NCI-H748 (cell line): Measurements from ENCODE around the gene GLT8D1.
"Not testable (repeated sequence)": the region's sequence is repeated elsewhere in the genome, so short reads cannot be mapped to it uniquely, and the experiment has no call there.

ENCODE experiments used
- DNase-seq: peaks from one replicate; lab custom pipeline; 2025; ENCODE audit not compliant: unreplicated experiment; lab: John Stamatoyannopoulos, UW

Gene GLT8D1

DNA sequence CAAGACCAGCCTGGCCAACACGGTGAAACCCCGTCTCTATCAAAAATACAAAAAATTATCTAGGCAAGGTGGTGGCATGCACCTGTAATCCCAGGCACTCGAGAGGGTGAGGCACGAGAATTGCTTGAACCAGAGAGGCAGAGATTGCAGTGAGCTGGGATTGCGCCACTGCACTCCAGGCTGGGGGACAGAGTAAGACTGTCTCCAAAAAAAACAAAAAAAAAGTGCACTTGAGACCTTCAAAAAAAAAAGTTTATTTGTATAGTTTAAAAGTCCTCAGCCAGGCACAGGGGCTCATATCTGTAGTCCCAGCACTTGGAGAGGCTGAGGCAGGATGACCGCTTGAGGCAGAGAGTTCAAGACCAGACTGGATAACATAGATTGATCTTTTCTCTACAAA lies 22.0 kb downstream of the GLT8D1 start:
- DNase-seq, result no peak

DNA sequence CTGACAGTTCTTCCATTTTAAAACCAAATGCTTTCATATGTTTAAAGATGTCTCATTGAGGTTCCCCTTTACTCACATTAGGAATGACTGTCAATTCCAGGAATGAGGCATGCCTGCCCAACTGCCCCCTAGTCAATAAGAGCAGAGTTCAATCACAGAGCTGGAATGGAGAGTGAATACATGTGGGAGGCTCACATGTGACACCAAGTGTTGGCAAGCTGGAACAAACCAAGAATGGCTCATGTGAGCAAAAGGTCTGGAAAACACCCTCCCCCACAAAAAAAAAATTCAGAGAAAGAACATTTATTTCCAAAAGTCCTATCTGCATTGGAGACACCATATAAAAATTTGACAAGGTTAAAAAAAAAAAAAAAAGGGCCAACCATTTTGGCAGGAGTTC lies 23.6 kb downstream of the GLT8D1 start:
- no peak for DNase-seq

DNA sequence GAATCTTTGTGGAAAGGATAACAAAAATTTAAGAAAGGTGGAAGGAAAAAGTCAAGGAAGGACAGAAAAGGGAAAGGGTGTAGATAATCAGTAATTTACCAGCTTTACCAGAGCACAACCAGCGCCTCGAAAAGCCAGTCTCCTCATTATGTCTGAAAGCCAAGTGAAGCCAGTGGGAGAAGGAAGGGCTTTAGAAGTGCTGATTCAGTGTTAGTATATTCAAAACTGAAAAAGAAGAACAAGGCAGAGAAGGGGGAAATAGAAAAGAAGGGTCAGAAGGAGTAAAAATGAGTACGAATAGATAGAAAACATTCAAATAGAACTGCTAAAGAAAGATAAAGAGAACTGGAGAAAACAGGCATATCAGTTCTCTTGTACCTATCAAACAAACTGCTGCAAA lies 24.0 kb downstream of the GLT8D1 start:
- no peak for DNase-seq

DNA sequence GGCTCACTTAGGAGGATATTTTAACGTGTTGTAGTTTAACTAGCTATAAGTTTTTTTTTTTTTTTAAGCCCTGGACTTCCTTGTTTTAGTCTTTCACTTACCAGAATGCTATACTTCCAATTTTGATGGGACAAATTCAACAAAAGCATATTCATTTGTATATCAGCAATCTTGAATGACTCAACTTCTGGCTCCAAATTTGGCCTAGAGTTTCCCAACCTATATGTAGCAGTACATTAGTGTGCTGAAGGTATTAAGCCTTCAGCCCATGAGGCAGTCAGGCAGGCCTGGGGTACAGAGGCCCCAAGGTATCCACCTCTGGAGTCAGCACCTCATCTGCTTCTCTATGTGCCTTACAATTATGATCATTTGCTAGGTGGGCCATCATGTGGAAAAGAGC lies 25.8 kb downstream of the GLT8D1 start:
- DNase-seq, result no peak

DNA sequence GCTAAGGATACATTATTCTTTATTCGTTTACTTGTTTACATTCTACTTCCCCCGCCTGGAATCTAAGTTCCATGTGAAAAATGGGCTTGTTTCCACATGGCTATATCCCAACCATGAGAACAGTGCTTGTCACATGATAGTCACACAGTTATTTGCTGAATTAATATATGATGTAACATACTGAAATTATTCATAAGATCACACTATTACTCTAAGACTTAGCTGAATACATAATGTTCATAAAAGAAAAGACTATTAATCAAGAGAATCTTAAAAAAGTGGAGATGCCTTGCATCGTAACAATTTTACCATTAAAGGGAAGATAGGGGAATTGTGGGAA lies 26.4 kb downstream of the GLT8D1 start:
- DNase-seq, result no peak

DNA sequence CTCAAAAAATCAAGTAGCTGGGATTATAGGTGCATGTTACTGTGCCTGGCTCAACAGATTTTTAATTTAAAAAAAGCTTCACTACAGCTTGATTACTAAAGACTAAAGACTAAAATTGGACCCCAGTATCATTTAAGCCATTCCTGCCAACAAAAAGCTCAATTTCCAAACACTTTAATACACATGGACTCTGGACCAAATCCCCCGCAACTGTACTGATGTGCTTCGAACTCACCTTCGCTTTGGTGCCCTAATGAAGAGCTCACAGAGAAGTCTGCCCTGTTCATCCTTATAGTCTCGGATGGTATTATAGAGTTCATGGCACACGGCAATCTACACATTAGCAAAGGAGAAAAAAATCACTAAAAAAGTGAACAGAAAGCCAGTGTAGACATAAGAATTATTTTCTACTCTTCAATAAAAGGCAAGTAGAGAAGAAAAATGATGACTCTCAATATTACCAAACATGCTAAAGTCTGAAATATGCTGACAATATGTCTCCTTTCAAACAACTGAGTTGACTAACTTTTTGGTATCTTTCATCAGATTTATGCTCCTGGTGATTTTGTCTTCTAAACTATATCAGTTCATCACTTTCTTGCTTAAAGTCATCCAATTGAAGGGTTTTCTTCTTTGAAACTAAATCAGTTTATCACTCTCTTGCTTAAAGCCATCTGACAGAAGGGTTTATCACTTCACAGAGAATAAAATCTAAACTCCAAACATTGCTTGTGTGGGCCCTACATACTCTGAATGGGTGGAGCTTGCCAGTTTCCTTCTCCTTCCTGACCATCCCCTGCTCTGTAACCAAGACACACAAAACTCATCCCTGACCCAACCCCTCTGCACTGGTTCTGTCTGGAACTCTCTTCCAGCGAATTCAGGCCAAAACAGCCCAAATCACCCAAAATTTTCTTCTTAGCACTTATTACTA lies 27.1 kb downstream of the GLT8D1 start:
- no peak for DNase-seq

DNA sequence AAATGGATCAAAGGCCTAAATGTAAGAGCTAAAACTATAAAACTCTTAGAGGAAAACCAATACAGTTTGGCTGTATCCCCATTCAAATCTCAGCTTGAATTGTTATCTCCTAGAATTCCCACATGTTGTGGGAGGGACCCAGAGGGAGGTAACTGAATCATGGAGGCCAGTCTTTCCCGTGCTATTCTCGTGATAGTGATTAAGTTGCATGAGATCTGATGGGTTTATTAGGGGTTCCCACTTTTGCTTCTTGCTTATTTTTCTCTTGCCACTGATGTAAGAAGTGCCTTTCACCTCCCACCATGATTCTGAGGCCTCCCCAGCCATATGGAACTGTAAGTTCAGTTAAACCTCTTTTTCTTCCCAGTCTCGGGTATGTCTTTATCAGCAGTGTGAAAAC lies 29.4 kb downstream of the GLT8D1 start:
- DNase-seq, result not testable (repeated sequence)

DNA sequence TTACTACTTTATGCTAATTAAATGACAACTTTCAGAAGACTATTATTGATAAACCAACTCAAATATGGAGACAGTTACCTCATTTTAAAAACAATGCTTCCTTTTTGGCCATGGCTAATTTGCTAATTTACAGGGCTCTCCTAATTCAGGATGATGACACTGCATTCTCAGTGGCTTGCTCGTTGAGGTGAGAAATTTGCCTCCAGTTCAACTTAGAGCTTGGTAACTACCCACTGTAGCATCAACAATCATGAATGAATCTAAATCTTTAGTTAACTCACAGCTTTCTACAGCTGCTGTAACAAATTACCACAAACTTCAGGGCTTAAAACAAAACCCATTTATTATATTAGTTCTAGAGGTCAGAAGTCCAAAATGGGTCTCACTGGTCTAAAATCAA lies 33.9 kb downstream of the GLT8D1 start:
- no peak for DNase-seq

DNA sequence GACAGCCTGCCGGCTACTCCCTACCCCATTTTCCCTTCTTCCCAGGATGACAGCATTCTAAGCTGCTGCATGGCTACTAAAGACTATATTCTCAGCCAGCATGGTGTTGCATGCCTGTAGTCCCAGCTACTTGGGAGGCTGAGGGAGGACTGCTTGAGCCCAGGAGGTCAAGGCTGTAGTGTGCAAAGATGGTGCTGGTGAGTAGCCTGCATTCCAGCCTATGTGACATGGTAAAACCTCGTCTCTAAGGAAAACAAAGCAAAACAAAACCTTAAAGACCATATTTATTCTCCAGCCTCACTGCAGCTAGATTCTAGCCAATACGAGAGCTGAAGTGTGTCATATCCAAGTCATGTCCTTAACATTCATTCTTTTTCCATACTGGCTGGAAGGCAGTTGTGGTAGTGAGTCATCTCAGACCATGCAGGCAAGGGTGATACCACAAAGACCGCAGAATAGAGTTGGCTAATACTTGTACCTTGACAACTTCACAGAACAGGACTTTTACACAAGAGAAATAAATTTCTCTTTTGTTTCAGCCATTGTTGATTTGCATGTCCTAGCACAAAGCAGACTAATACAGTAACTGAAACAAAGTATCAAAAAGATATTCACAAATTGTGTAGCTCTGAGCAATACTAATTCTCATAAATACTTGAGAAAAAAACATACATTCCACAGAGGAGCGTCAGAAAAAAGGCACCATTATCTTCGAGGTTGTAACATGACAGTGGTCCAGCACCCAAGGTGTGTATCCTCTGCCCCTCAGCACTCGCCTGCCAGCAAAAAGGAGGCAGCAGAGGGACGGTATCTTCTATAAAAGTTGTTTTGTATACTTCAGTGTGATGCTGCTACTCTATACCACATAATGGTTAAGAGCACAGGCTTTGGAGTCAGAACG lies 34.7 kb downstream of the GLT8D1 start:
- DNase-seq, result no peak

DNA sequence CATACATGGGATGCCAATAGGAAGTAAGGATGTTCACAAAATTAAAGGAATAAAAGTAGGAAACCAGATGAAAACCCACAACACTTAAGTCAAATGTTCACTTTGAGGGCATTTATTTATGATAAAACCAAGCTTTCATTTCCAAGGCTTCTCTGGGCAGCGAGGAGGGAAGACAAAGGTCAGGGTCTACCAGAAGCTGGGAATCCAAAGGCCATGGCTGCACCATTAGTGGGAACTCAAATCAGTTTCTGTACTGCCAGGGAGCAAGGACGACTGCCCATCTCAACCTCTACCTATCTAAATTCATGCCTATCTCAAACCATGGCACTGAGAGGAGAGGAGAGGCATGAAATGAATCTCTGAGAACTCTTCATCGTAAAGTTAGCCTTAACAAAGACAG lies 42.5 kb downstream of the GLT8D1 start:
- DNase-seq, result no peak

DNA sequence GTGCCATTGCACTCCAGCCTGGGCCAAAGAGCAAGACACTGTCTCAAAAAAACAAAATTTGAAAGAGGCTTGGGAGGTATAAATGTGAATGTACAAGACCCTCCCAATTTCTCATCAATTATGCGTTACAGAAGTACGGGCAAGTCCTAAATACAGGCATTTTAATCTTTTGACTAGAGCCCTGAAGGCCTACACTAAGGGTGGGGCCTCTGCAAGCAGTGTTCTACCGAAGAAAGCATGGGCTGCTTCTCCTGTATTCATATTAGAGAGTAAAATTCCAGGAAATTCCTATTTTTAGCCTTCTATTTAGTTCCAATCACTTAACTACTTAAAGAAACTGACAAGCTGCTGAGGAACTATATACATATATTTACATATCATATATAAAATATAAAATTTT lies 45.5 kb downstream of the GLT8D1 start:
- no peak for DNase-seq

DNA sequence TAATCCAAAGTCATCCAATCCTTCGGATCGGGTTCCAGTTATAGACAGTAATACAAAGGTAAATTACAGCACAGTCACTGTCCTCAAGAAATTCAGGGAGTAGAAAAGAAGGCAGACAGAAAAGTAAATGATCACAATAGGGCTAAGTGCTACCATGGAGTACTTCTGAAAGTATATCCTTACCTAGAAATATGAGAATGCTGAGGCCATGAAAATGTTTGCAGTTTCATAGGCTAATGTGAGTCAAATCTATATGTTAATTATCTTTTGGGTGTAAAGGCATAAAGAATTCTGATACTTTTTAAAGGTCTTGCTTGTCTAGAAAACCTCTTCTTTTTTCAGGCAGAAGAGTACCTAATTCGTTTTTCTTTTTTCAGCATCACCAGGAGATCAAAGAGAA lies 49.7 kb downstream of the GLT8D1 start:
- no peak for DNase-seq

DNA sequence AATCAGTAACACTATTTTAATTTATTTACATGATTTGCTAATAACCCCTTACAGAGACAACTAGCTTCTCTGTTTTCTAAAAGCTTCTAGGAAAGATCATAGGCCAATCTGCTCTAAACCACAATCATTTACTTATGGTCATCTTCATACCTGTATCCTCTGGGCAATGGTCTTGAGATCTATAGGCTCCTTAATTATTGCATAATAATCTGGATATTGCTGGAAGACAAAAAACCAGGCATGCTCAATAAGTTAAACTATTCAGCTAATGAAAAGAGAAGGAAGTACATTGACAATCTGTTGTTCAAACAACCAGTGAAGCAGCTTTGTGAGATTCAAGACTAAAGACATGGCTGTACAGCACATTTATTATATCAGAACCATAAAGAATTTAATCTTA lies 54.0 kb downstream of the GLT8D1 start:
- no peak for DNase-seq

DNA sequence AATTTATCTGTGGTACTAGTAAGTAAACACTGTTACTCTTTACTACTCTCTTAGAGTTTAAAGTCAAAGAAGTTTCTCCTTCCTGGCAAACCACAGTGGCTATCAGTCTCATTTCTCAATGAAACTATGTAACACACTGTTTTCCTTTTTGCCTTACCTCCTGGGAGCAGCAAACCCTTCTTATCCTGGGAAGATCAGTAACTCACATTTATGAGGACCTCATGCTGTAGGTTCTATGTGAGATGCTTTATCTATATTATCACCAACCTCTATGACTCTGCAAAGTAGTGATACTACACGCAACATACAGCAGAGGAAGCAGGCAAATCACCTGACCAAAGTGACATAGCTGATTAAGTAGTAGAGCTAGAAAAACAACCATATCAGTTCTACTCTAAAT lies 55.2 kb downstream of the GLT8D1 start:
- no peak for DNase-seq

DNA sequence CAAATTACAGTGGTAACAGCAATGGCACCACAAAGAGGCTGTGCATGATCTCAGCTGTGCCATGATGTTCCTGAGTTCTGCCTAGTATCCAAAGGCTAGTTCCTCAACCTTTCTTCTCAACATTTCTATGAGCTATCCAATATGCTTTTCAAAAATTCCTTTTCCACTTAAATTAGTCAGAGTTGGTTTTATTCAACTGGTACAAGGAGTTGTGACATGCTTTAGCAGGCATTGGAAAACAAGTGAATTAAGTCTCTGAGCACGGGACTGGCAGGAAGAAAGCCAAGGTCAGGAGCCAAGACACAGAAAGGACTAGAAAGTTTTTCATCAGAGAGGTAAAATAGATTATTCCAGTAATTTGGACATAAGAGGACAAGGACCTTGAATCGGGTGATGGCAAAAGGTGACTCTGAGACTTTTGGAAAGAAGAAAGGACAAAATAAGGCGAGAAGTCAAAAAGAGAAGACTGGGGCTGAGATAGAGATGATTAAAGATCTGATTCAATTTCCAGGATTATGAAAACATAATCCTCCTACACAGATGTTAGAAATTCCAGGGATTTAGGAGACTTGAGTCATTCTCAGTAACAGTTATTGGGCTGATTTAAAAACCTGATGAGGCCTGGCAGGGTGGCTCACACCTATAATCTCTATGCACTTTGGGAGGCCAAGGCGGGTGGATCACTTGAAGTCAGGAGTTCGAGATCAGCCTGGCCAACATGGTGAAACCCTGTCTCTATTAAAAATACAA lies 56.0 kb downstream of the GLT8D1 start:
- DNase-seq, result no peak

DNA sequence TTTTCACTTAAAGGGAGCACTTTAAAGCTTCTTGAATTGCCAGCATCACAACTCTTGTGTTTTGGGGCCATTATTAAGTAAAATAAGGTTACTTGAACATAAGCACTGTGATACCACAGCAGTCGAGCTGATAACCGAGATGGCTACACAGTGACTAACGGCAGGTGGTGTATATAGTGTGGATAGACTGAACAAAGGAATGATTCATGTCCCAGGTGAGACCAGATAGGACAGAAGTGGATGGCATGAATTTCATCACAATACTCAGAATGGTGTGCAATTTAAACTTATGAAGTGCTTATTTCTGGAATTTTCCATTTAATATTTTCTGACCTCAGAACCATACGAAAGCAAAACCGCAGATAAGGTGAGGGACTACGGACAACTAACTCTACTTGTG lies 60.0 kb downstream of the GLT8D1 start:
- DNase-seq, result no peak
